ENCODE data around the gene OBI1.

DNA sequence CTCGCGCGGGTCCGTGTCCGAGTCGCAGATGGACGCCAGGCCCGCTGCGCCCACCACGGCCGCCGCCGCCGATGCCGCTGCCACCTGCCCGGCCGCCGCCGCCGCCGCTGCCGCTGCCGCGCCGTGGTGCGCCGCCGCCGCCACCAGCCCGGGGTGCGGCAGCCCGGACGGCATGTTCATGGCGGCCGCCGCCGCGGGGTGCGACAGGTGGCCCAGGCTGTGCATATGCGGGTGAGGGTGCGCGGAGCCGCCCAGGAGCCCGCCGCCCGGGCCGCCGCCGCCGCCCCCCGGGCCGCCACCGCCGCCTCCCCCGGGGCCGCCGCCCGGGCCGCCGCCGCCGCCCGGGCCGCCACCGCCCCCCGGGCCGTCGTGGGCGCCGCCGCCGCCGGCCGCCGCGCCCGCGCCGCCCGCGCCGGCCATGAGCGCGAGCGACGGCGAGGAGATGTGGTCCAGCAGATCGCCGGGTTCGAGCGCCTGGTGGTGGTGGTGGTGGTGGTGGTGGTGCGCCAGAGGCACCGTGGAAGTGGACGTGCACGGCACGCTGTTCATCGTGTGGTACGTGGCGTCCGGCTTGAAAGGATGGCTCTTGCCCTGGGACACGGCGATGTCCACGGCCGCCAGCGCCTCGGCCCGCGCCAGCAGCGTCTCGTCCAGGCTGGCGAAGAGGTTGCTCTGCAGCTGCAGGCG, 56.9 kb downstream of the OBI1 start:
- TF ChIP-seq, protein P1, sequence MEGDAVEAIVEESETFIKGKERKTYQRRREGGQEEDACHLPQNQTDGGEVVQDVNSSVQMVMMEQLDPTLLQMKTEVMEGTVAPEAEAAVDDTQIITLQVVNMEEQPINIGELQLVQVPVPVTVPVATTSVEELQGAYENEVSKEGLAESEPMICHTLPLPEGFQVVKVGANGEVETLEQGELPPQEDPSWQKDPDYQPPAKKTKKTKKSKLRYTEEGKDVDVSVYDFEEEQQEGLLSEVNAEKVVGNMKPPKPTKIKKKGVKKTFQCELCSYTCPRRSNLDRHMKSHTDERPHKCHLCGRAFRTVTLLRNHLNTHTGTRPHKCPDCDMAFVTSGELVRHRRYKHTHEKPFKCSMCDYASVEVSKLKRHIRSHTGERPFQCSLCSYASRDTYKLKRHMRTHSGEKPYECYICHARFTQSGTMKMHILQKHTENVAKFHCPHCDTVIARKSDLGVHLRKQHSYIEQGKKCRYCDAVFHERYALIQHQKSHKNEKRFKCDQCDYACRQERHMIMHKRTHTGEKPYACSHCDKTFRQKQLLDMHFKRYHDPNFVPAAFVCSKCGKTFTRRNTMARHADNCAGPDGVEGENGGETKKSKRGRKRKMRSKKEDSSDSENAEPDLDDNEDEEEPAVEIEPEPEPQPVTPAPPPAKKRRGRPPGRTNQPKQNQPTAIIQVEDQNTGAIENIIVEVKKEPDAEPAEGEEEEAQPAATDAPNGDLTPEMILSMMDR (IDR thresholded peaks at IDR 0.05), result no peak
- TF ChIP-seq POLR2A (IDR thresholded peaks at IDR 0.05), result no peak
